T-helper 17 cell (primary cell): Measurements from ENCODE around the gene CFAP58. TPM values are rescaled to one million over a fixed set of nuclear protein-coding genes. Genes with fewer than 3 reads are reported as not detected.
"Not testable (repeated sequence)": the region's sequence is repeated elsewhere in the genome, so short reads cannot be mapped to it uniquely, and the experiment has no call there.

Experiments used
- ATAC-seq: fragments of 150-1000 bp; cut with Tn5 transposase; 2 replicates; pipeline ENCODE4 v1.10.0; 2021; ENCODE audit warnings: mild to moderate bottlenecking, moderate library complexity
- DNase-seq, 3 donors: peaks; one replicate each; pipeline versions ENCODE4 v3.0.0 to v3.0.0-alpha.2; 2020 to 2021
- H3K9me3 ChIP-seq: one replicate; pipeline ENCODE4 v1.7.0; 2013; ENCODE audit warnings: low read length, mild to moderate bottlenecking; ENCODE audit not compliant: control insufficient read depth, poor library complexity, severe bottlenecking
- H3K27ac Mint-ChIP-seq: one replicate; pipeline ENCODE4 v1.8.0; 2022; ENCODE audit warnings: mild to moderate bottlenecking, moderate library complexity, mixed read lengths
- H3K27me3 Mint-ChIP-seq: one replicate; pipeline ENCODE4 v1.8.0; 2022; ENCODE audit warnings: mixed read lengths
- H3K36me3 Mint-ChIP-seq: one replicate; pipeline ENCODE4 v1.8.0; 2022; ENCODE audit warnings: low read depth, mixed read lengths
- H3K4me1 Mint-ChIP-seq: one replicate; pipeline ENCODE4 v1.8.0; 2022; ENCODE audit warnings: mild to moderate bottlenecking, mixed read lengths
- H3K4me3 Mint-ChIP-seq: one replicate; pipeline ENCODE4 v1.8.0; 2022; ENCODE audit warnings: mild to moderate bottlenecking, moderate library complexity, mixed read lengths
- total RNA-seq, 4 donors: library from RNA in 2 of 4; stranded (reverse) in 2 of 4; gene quantifications; one replicate each; pipeline ENCODE4 v1.2.3 and lab custom pipeline; 2022 to 2026

The CFAP58 gene
- total RNA-seq, 2 donors from 2014 or later, result not detected

GRCh38 chr10:104447906-104448305 lies 94.3 kb downstream of the CFAP58 start:
- Mint-ChIP-seq H3K4me1 (peaks cover 2% of the 10 kb centered on the region), H3K27ac (no peak overlapping the region)
- no peak for ATAC-seq

GRCh38 chr10:104449391-104449790 lies 95.8 kb downstream of the CFAP58 start:
- DNase-seq, result no peak
- Mint-ChIP-seq H3K4me1 (peaks cover 2% of the 10 kb centered on the region), H3K4me3 (no peak overlapping the region), H3K36me3 (no peaks in the 10 kb centered on the region), H3K27ac (no peak overlapping the region), H3K27me3 (peaks cover 50% of the 10 kb centered on the region)
- no peak for ATAC-seq
- H3K9me3 ChIP-seq, result no peaks in the 10 kb centered on the region

More at GRCh38 chr10:104447906-104448305, 94.3 kb downstream of the CFAP58 start:
- peaks cover 43% of the 10 kb centered on the region for H3K27me3 Mint-ChIP-seq
- H3K4me3 Mint-ChIP-seq, result no peak overlapping the region
- no peaks in the 10 kb centered on the region for H3K9me3 ChIP-seq
- H3K36me3 Mint-ChIP-seq, result no peaks in the 10 kb centered on the region
- no peak for DNase-seq

- ATAC-seq, result no peak
- no peak overlapping the region for H3K4me3 Mint-ChIP-seq
- no peaks in the 10 kb centered on the region for H3K9me3 ChIP-seq
- peaks cover 2% of the 10 kb centered on the region for H3K4me1 Mint-ChIP-seq
- peaks cover 53% of the 10 kb centered on the region for H3K27me3 Mint-ChIP-seq
- DNase-seq, result no peak
- H3K36me3 Mint-ChIP-seq, result no peaks in the 10 kb centered on the region
- H3K27ac Mint-ChIP-seq, result no peak overlapping the region
Measured at GRCh38 chr10:104450490-104450889, 96.9 kb downstream of the CFAP58 start.

- H3K36me3 Mint-ChIP-seq, result no peaks in the 10 kb centered on the region
- no peak overlapping the region for H3K27ac Mint-ChIP-seq
- H3K27me3 Mint-ChIP-seq, result peaks cover 58% of the 10 kb centered on the region
- H3K4me3 Mint-ChIP-seq, result no peak overlapping the region
- ATAC-seq (no peak), DNase-seq (no peak)
- H3K9me3 ChIP-seq, result no peaks in the 10 kb centered on the region
- H3K4me1 Mint-ChIP-seq, result peaks cover 2% of the 10 kb centered on the region
Measured at GRCh38 chr10:104450954-104451353, 97.3 kb downstream of the CFAP58 start.

GRCh38 chr10:104452977-104453376 lies 99.3 kb downstream of the CFAP58 start:
- Mint-ChIP-seq H3K27ac (no peak overlapping the region), H3K27me3 (peaks cover 64% of the 10 kb centered on the region), H3K4me3 (no peak overlapping the region), H3K36me3 (no peaks in the 10 kb centered on the region), H3K4me1 (peaks cover under 1% of the 10 kb centered on the region)
- DNase-seq, result no peak
- no peaks in the 10 kb centered on the region for H3K9me3 ChIP-seq
- no peak for ATAC-seq

GRCh38 chr10:104456802-104457542 lies 103.3 kb downstream of the CFAP58 start:
- no peak overlapping the region for H3K27ac Mint-ChIP-seq
- H3K4me1 Mint-ChIP-seq, result no peaks in the 10 kb centered on the region
- H3K36me3 Mint-ChIP-seq, result no peaks in the 10 kb centered on the region
- H3K9me3 ChIP-seq, result no peaks in the 10 kb centered on the region
- DNase-seq (no peak), ATAC-seq (no peak)
- no peak overlapping the region for H3K4me3 Mint-ChIP-seq
- H3K27me3 Mint-ChIP-seq, result peaks cover 42% of the 10 kb centered on the region

- Mint-ChIP-seq H3K27me3 (peaks cover 45% of the 10 kb centered on the region), H3K36me3 (no peaks in the 10 kb centered on the region), H3K4me3 (no peak overlapping the region), H3K4me1 (no peaks in the 10 kb centered on the region), H3K27ac (no peak overlapping the region)
- H3K9me3 ChIP-seq, result no peaks in the 10 kb centered on the region
- no peak for DNase-seq
- ATAC-seq, result no peak
Measured at GRCh38 chr10:104457543-104457828, 103.9 kb downstream of the CFAP58 start.

GRCh38 chr10:104465575-104465974 lies 111.9 kb downstream of the CFAP58 start:
- not testable (repeated sequence) for ATAC-seq, DNase-seq, H3K9me3 ChIP-seq, H3K4me1 Mint-ChIP-seq, H3K4me3 Mint-ChIP-seq, H3K27ac Mint-ChIP-seq, H3K36me3 Mint-ChIP-seq
- H3K27me3 Mint-ChIP-seq, result peaks cover 14% of the 10 kb centered on the region

- H3K4me1 Mint-ChIP-seq, ATAC-seq, H3K9me3 ChIP-seq, DNase-seq, H3K27me3 Mint-ChIP-seq, H3K4me3 Mint-ChIP-seq, H3K27ac Mint-ChIP-seq, H3K36me3 Mint-ChIP-seq: not testable (repeated sequence)
Measured at GRCh38 chr10:104468818-104469217, 115.2 kb downstream of the CFAP58 start.

- H3K9me3 ChIP-seq, result no peaks in the 10 kb centered on the region
- Mint-ChIP-seq H3K4me1 (no peaks in the 10 kb centered on the region), H3K36me3 (peaks cover 2% of the 10 kb centered on the region), H3K4me3 (no peak overlapping the region), H3K27ac (no peak overlapping the region), H3K27me3 (peaks cover 27% of the 10 kb centered on the region)
- DNase-seq, result no peak
- no peak for ATAC-seq
Measured at GRCh38 chr10:104472505-104472904, 118.9 kb downstream of the CFAP58 start.

GRCh38 chr10:104472957-104473745 lies 119.5 kb downstream of the CFAP58 start:
- Mint-ChIP-seq H3K4me1 (no peaks in the 10 kb centered on the region), H3K36me3 (peaks cover 2% of the 10 kb centered on the region), H3K4me3 (no peak overlapping the region), H3K27ac (no peak overlapping the region), H3K27me3 (peaks cover 27% of the 10 kb centered on the region)
- no peaks in the 10 kb centered on the region for H3K9me3 ChIP-seq
- no peak for ATAC-seq
- no peak for DNase-seq

- Mint-ChIP-seq H3K4me3 (no peak overlapping the region), H3K36me3 (peaks cover 2% of the 10 kb centered on the region), H3K27me3 (peaks cover 51% of the 10 kb centered on the region), H3K27ac (no peak overlapping the region), H3K4me1 (no peaks in the 10 kb centered on the region)
- DNase-seq, result no peak
- H3K9me3 ChIP-seq, result no peaks in the 10 kb centered on the region
- no peak for ATAC-seq
Measured at GRCh38 chr10:104478380-104478779, 124.7 kb downstream of the CFAP58 start.

GRCh38 chr10:104479906-104480593 lies 126.4 kb downstream of the CFAP58 start:
- Mint-ChIP-seq H3K27ac (no peak overlapping the region), H3K27me3 (peaks cover 59% of the 10 kb centered on the region), H3K4me1 (peaks cover 2% of the 10 kb centered on the region), H3K36me3 (peaks cover 2% of the 10 kb centered on the region), H3K4me3 (no peak overlapping the region)
- H3K9me3 ChIP-seq, result no peaks in the 10 kb centered on the region
- DNase-seq, result no peak
- no peak for ATAC-seq
